ENCODE measurements around the gene PRR35.

DNA sequence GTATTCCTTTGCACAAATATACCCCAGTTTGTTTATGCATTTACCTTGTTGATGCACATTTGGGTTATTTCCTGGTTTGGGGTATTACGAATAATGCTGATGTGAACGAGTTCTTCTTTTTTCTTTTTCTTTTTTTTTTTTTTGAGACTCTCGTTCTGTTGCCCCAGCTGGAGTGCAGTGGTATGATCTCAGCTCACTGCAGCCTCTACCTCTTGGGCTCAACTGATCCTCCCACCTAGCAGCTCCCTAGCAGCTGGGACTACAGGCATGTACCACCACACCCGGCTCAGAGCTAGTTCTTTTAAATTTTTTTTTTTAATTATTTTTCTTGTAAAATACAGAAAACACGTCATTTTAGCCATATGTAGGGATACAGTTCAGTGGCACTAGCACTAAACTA lies 43.7 kb downstream of the PRR35 start:
- no peak for TF ChIP-seq SUZ12 (IDR thresholded peaks at IDR 0.05; ENCODE audit: extremely low read depth, insufficient read depth, insufficient read length)
- no peak for TF ChIP-seq ZNF274 (IDR thresholded peaks at IDR 0.05; ENCODE audit: low read depth, low read length)
- no peak for TF ChIP-seq YY1 (IDR thresholded peaks at IDR 0.05; ENCODE audit: insufficient read depth, insufficient read length)
